ENCODE results near the gene ASNS. TPM values are rescaled to one million over a fixed set of nuclear protein-coding genes. Genes with fewer than 3 reads are reported as not detected.

Gene ASNS
- total RNA-seq, 1 experiment from 2014 or later = 173 TPM

GRCh38 chr7:97868314-97868713 is 3.9 kb downstream of the ASNS start:
- no peaks in the 10 kb centered on the region for H3K27me3 ChIP-seq (ENCODE audit: insufficient read depth, low read depth)
- no peaks in the 10 kb centered on the region for H3K9me3 ChIP-seq (ENCODE audit: insufficient read depth, low read depth)
- H3K36me3 ChIP-seq (ENCODE audit: low read depth) = peaks cover 27% of the 10 kb centered on the region
- H3K4me3 ChIP-seq = no peak overlapping the region
- peaks cover 18% of the 10 kb centered on the region for H3K4me1 ChIP-seq (replicated peaks; ENCODE audit: insufficient read depth)
- no peaks in the 10 kb centered on the region for H3K9me2 ChIP-seq (ENCODE audit: insufficient read depth)
- intact Hi-C loops (cut with micrococcal nuclease; ENCODE audit: unreplicated experiment) = no loop called here
- H2AFZ ChIP-seq = no peak overlapping the region
- POLR2A ChIA-PET (ENCODE audit: unreplicated experiment) = no interaction called here
- CTCF ChIA-PET = interaction anchor here (0.6 kb wide), 1 partner anchor 319 kb away, joined by 3 read pairs; no protein-coding TSS in a partner anchor
- BruUV-seq (replicated peaks) = no TSS peak
- no peak overlapping the region for H3K4me2 ChIP-seq
- no peak for DNase-seq
- no peaks in the 10 kb centered on the region for H3F3A ChIP-seq (ENCODE audit: insufficient read depth, low read depth)
- H3K79me2 ChIP-seq (ENCODE audit: low read depth) = peaks cover 12% of the 10 kb centered on the region
- TF ChIP-seq CTCF (conservative IDR thresholded peaks at IDR 0.05) = no peak
- H3K27ac ChIP-seq = no peak overlapping the region
- peaks cover 29% of the 10 kb centered on the region for H4K20me1 ChIP-seq (ENCODE audit: insufficient read depth)

GRCh38 chr7:97865104-97865503 is 7.1 kb downstream of the ASNS start:
- Histone ChIP-seq H3K4me2 (no peak overlapping the region), H3K4me3 (no peak overlapping the region), H3K27me3 (ENCODE audit: insufficient read depth, low read depth) (no peaks in the 10 kb centered on the region), H3K36me3 (ENCODE audit: low read depth) (peaks cover 38% of the 10 kb centered on the region), H3F3A (ENCODE audit: insufficient read depth, low read depth) (no peaks in the 10 kb centered on the region), H4K20me1 (ENCODE audit: insufficient read depth) (peaks cover 45% of the 10 kb centered on the region), H2AFZ (no peak overlapping the region), H3K9me2 (ENCODE audit: insufficient read depth) (no peaks in the 10 kb centered on the region), H3K9me3 (ENCODE audit: insufficient read depth, low read depth) (no peaks in the 10 kb centered on the region), H3K27ac (no peak overlapping the region), H3K4me1 (replicated peaks; ENCODE audit: insufficient read depth) (no peaks in the 10 kb centered on the region), H3K79me2 (ENCODE audit: low read depth) (no peaks in the 10 kb centered on the region)
- intact Hi-C loops (cut with micrococcal nuclease; ENCODE audit: unreplicated experiment) = no loop called here
- no peak for DNase-seq
- TF ChIP-seq EZH2 (IDR thresholded peaks at IDR 0.05; ENCODE audit: low read depth) = no peak
- TF ChIP-seq CTCF (conservative IDR thresholded peaks at IDR 0.05) = no peak
- no TSS peak for BruUV-seq (replicated peaks)
- ChIA-PET POLR2A (ENCODE audit: unreplicated experiment) (no interaction called here), CTCF (no interaction called here)

- Histone ChIP-seq H3K4me1 (replicated peaks; ENCODE audit: insufficient read depth) (no peaks in the 10 kb centered on the region), H3K9me2 (ENCODE audit: insufficient read depth) (no peaks in the 10 kb centered on the region), H3K79me2 (ENCODE audit: low read depth) (no peaks in the 10 kb centered on the region), H3K4me2 (no peak overlapping the region), H3K9me3 (ENCODE audit: insufficient read depth, low read depth) (no peaks in the 10 kb centered on the region), H3F3A (ENCODE audit: insufficient read depth, low read depth) (no peaks in the 10 kb centered on the region), H3K27me3 (ENCODE audit: insufficient read depth, low read depth) (no peaks in the 10 kb centered on the region), H2AFZ (no peak overlapping the region), H4K20me1 (ENCODE audit: insufficient read depth) (peaks cover 35% of the 10 kb centered on the region), H3K27ac (no peak overlapping the region), H3K4me3 (no peak overlapping the region), H3K36me3 (ENCODE audit: low read depth) (peaks cover 49% of the 10 kb centered on the region)
- no TSS peak for BruUV-seq (replicated peaks)
- CTCF ChIA-PET = no interaction called here
- intact Hi-C loops (cut with micrococcal nuclease; ENCODE audit: unreplicated experiment) = no loop called here
- DNase-seq = no peak
- TF ChIP-seq CTCF (conservative IDR thresholded peaks at IDR 0.05) (no peak), EZH2 (IDR thresholded peaks at IDR 0.05; ENCODE audit: low read depth) (no peak)
- POLR2A ChIA-PET (ENCODE audit: unreplicated experiment) = no interaction called here
These were observed 12.5 kb downstream of the ASNS start for GRCh38 chr7:97859606-97860204.

Data from PC-9 (cell line).